HG02642 (cell line): ENCODE data around the gene SFMBT1.

Experiments
- ATAC-seq: cut with Tn5 transposase; IDR thresholded peaks from one replicate; pipeline ENCODE4 v1.9.1; 2021; ENCODE audit warnings: mild to moderate bottlenecking; ENCODE audit not compliant: unreplicated experiment, poor library complexity

SFMBT1 gene

DNA sequence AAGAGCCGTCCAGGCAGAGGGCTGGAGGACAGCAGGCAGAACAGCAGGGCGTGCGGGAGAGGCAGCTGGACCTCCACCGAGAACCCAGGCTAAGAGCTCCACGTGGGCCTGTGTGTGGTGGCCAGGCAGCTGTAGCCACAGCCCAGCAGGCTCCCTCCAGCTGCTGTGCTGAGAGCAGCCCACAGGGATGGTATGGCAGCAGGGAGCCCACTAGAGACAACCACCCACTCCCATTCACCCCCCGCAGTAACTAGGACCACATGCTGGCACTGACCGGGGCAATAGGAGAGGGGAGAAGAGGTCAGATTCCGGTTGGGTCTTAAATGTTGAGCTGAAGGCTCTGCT lies 185.5 kb downstream of the SFMBT1 start:
- ATAC-seq = no peak

DNA sequence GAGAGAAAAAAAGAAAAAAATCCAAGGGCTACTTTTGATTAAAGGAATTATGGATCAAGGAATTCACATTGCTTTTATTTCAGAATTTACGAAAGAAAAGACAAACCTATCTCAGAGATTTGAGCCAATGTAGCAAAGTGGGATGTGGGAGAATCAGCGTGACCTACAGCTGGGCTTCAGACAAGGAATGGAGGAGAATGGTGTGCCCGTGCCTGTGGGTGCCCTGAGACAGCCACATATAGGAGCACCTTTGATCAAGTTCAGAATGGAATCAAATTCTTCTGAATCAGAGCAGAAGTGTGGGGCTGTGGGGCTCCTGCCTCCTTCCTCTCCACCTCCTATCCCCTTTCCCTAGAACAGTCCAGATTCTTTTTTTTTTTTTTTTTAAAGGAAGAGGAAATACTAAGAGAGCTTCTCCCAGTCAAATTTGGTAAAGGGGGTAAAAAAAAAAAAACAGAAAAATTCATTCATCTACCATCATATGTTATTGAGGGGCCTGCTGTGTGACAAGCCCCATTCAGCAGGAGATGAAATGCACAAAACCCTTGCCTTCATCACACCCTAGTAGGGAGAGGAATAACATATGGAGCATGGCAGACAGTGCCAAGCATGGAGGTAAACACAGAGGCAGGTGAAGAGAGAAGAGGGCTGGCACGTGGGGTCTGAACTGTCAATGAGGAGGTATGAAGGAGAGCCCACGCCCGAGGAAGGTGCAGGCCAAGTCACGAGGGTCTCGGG lies 186.0 kb downstream of the SFMBT1 start:
- ATAC-seq = no peak

DNA sequence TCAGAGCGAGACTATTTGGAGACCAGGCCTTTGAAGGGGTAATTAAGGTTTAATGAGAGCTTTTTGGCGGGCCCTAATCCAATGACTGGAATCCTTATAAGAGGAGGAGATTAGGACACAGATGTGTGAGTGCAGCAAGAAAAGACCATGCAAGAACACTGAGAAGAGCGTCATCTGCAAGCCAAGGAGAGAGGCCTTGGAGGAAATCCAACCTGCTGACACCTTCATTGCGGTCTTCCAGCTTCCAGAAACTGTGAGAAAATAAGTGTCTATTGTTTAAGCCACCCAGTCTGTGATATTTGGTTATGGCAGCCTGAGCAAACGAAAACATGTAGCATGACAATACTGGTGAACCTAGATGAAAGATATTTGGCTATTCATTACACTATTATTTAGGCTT lies 188.0 kb downstream of the SFMBT1 start:
- no peak for ATAC-seq

DNA sequence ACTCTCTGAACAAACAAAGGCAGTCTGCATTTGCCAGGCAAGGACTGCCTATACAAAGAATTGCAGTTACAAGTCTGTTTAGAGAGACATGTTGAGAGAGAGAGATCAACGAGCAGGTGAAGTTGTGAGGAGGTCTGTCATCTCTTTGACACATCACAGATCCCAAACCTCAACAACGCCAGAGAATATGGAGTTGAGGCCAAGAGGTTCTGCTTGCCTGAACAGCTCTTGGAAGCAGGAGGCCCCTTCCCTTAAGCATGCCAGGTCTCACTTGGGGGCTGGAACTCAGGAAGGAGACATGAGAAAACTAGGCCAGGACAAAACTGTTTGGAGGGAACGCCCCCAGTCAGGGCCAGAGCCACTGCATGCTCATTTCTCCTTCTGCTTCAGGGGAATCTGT lies 188.7 kb downstream of the SFMBT1 start:
- no peak for ATAC-seq

DNA sequence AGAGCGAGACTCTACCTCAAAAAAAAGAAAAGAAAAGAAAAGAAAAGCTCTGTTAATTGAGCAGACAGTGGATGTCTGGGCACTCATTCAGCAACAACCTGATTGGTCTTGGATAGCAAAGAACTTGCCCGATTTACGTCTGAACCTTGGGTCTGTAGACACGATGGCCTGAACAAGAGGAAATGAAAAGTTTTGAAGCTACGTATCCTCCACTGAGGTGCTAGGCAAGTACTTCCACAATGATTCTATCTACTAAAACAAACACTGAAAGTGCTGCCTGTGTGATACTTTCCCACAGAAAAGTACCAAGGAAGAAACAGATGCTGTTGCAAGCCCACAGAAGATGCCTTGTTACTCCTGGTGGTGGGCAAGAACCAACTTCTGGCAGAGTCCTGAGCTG lies 189.2 kb downstream of the SFMBT1 start:
- no peak for ATAC-seq

DNA sequence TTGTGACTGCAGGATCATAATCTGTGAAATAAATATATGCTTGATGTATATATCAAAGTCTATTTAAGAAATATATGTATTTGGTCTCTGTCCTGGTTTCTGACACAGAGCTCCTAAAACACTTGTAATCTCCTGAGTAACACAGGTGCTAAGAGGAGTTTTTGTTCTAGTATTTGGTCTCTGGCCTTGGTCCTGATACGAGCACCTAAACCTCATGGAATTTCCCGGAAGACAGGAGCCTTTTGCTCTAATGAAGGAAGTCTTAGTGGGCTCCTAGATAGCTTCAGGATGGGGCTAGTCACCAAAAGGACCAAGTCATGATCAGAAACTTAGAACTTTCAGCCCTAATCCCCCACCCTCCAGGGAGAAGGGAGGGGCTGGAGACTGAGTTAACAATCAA lies 191.9 kb downstream of the SFMBT1 start:
- no peak for ATAC-seq
